A549 (cell line): ENCODE measurements around the gene AMPH. TPM values are rescaled to one million over a fixed set of nuclear protein-coding genes. Genes with fewer than 3 reads are reported as not detected.

Experiments
- ATAC-seq, 2 experiments: fragments of 200-7000 bp in 1 of 2; fragments of >200 bp in 1 of 2; cut with Nextera tagmentation in 1 of 2; cut with Tn5 transposase in 1 of 2; 3 replicates each; pipeline versions ENCODE4 v1.8.0 to v1.9.1; 2018 to 2020; ENCODE audit warnings: mild to moderate bottlenecking in 1 of 2, moderate library complexity in 1 of 2
- CTCF ChIA-PET: fragments of 300-600 bp; sonication (Branson Sonifier 250); formaldehyde crosslinking; extraction: SDS; loops from one replicate; lab custom pipeline; 2021; ENCODE audit warnings: antibody characterized with exemption, inconsistent platforms; lab: Yijun Ruan, JAX
- POLR2A ChIA-PET: fragments of 350-600 bp; formaldehyde crosslinking; extraction: SDS; loops from one replicate; lab custom pipeline; 2021; ENCODE audit warnings: antibody characterized with exemption, inconsistent platforms; lab: Yijun Ruan, JAX
- DNase-seq, 2 experiments: peaks; one replicate each; pipeline versions ENCODE4 v3.0.0 to v3.0.0-alpha.2; 2011 to 2016; ENCODE audit warnings: low read depth in 1 of 2, low spot score in 1 of 2
- FAIRE-seq: peaks from 2 replicates; lab custom pipeline; 2011; peaks lifted over from hg19 to GRCh38; lab: Jason Lieb, UNC
- H3K27ac ChIP-seq, 2 experiments: fragments of >200 bp; sonication (Bioruptor Twin); formaldehyde crosslinking; 3 replicates each; pipeline ENCODE4 v1.5.1; 2016 to 2017
- H3K4me1 ChIP-seq: fragments of >200 bp; sonication (Bioruptor Twin); formaldehyde crosslinking; 3 replicates; pipeline ENCODE4 v1.6.1; 2016
- H3K4me2 ChIP-seq: fragments of >200 bp; sonication (Bioruptor Twin); formaldehyde crosslinking; 3 replicates; pipeline ENCODE4 v1.6.1; 2016
- H3K4me3 ChIP-seq: fragments of >200 bp; sonication (Bioruptor Twin); formaldehyde crosslinking; 3 replicates; pipeline ENCODE4 v1.5.1; 2016
- H3K9me3 ChIP-seq: fragments of >200 bp; sonication (Bioruptor Twin); formaldehyde crosslinking; 3 replicates; pipeline ENCODE4 v1.6.1; 2016
- ATOH8 ChIP-seq: fragments of 250-450 bp; sonication (Bioruptor Pico); IDR thresholded peaks from 2 replicates; pipeline ENCODE4 v1.5.0; 2020; ENCODE audit warnings: low read depth, mild to moderate bottlenecking, moderate library complexity
- CTCF ChIP-seq: fragments of >200 bp; sonication (Bioruptor Twin); formaldehyde crosslinking; IDR thresholded peaks from 3 replicates; pipeline ENCODE4 v1.5.1; 2016
- E2F6 ChIP-seq: IDR thresholded peaks from 2 replicates; pipeline ENCODE4 v1.6.1; 2012; ENCODE audit warnings: low read depth, borderline replicate concordance
- EHF ChIP-seq: fragments of 250-450 bp; sonication (Bioruptor Pico); IDR thresholded peaks from 2 replicates; pipeline ENCODE4 v1.5.0; 2020; ENCODE audit warnings: mild to moderate bottlenecking
- FOSB ChIP-seq: fragments of 250-450 bp; sonication (Bioruptor Pico); IDR thresholded peaks from 2 replicates; pipeline ENCODE4 v1.5.0; 2020; ENCODE audit warnings: mild to moderate bottlenecking, moderate library complexity
- FOSL2 ChIP-seq, 2 experiments: fragments of 450-650 bp in 1 of 2; fragments of >200 bp in 1 of 2; sonication (Bioruptor Twin) in 1 of 2; formaldehyde crosslinking; IDR thresholded peaks; 2 replicates each; pipeline versions ENCODE4 v1.5.0 to v1.6.1; 2016 to 2020; ENCODE audit warnings: mild to moderate bottlenecking in 1 of 2, moderate library complexity in 1 of 2
- FOXS1 ChIP-seq: fragments of 250-450 bp; sonication (Bioruptor Pico); IDR thresholded peaks from 2 replicates; pipeline ENCODE4 v1.5.0; 2020; ENCODE audit warnings: mild to moderate bottlenecking, moderate library complexity
- HDAC2 ChIP-seq: fragments of 200-600 bp; sonication (generic); IDR thresholded peaks from 2 replicates; pipeline ENCODE4 v1.6.1; 2016
- HOXA7 ChIP-seq: fragments of 250-450 bp; sonication (Bioruptor Pico); IDR thresholded peaks from 2 replicates; pipeline ENCODE4 v1.5.0; 2020; ENCODE audit warnings: mild to moderate bottlenecking, moderate library complexity
- JUNB ChIP-seq: fragments of >200 bp; sonication (Bioruptor Twin); formaldehyde crosslinking; IDR thresholded peaks from 2 replicates; pipeline ENCODE4 v1.6.1; 2016
- KDM1A ChIP-seq: fragments of 200-600 bp; sonication (generic); IDR thresholded peaks from 2 replicates; pipeline ENCODE4 v1.6.1; 2016; ENCODE audit warnings: low read depth, mild to moderate bottlenecking
- MAFK ChIP-seq: fragments of 450-650 bp; IDR thresholded peaks from 2 replicates; pipeline ENCODE4 v1.6.1; 2014; ENCODE audit not compliant: partially characterized antibody
- MAZ ChIP-seq: fragments of 150-350 bp; IDR thresholded peaks from 2 replicates; pipeline ENCODE4 v1.6.1; 2014; ENCODE audit warnings: antibody characterized with exemption, low read depth, low read length, borderline replicate concordance
- NPAS2 ChIP-seq: fragments of 250-450 bp; sonication (Bioruptor Pico); IDR thresholded peaks from 2 replicates; pipeline ENCODE4 v1.8.0; 2022; ENCODE audit warnings: mild to moderate bottlenecking, moderate library complexity, borderline replicate concordance
- PBX3 ChIP-seq: IDR thresholded peaks from 2 replicates; pipeline ENCODE4 v1.6.1; 2012
- POLR2A ChIP-seq: IDR thresholded peaks from 2 replicates; pipeline ENCODE4 v1.6.1; 2012; ENCODE audit warnings: mild to moderate bottlenecking, low read length
- RAD21 ChIP-seq, 2 experiments: fragments of >200 bp in 1 of 2; sonication (Bioruptor Twin) in 1 of 2; formaldehyde crosslinking in 1 of 2; IDR thresholded peaks in 1 of 2; conservative IDR thresholded peaks in 1 of 2; 2 replicates in 1 of 2; 3 replicates in 1 of 2; pipeline ENCODE4 v1.6.1; 2012 to 2018; ENCODE audit warnings: inconsistent platforms in 1 of 2
- RARB ChIP-seq: fragments of 250-450 bp; sonication (Bioruptor Pico); IDR thresholded peaks from 2 replicates; pipeline ENCODE4 v1.8.0; 2021; ENCODE audit warnings: mild to moderate bottlenecking, moderate library complexity
- REST ChIP-seq: fragments of 200-600 bp; sonication (generic); IDR thresholded peaks from 2 replicates; pipeline ENCODE4 v1.6.1; 2016; ENCODE audit warnings: antibody characterized with exemption, mild to moderate bottlenecking, moderate library complexity
- TP53 ChIP-seq: fragments of 250-450 bp; sonication (Bioruptor Pico); IDR thresholded peaks from 2 replicates; pipeline ENCODE4 v1.5.0; 2021; ENCODE audit warnings: mild to moderate bottlenecking, moderate library complexity
- ZC3H11A ChIP-seq: fragments of 450-650 bp; IDR thresholded peaks from 2 replicates; pipeline ENCODE4 v1.6.1; 2014; ENCODE audit warnings: antibody characterized with exemption, mild to moderate bottlenecking
- WGBS: methylation state at CpG from one replicate; pipeline ENCODE4 v1.1.6; 2017; ENCODE audit errors: missing lambda C conversion rate; 5-methylcytosine and 5-hydroxymethylcytosine counted together
- polyA plus RNA-seq, 4 experiments: library from polyadenylated mRNA; depleted of rRNA in 3 of 4; stranded (reverse); fragments of >200 nt; fragmentation: RNase III in 1 of 4; extraction: RNeasy Plus Mini Kit Qiagen cat#74134 plus additional on column Dnase treatment in 1 of 4; gene quantifications; 2 replicates in 3 of 4; 3 replicates in 1 of 4; pipeline ENCODE4 v1.2.3, GENCODE V29; 2011 to 2017

AMPH gene
- polyA plus RNA-seq, 2 of the 4 experiments (the other 2 are of a cell fraction): 0.26 TPM; not detected in 1

GRCh38 chr7:38394660-38395059 is 236.5 kb downstream of the AMPH start:
- no peaks in the 10 kb centered on the region; the same call in 2 of the 3 replicates for H3K9me3 ChIP-seq
- H3K4me2 ChIP-seq: no peak overlapping the region
- 32% methylated on average over 4 of the region's 4 CpGs for WGBS
- ChIA-PET CTCF (interaction anchor here (1.2 to 1.4 kb wide), 3 partner anchors 9 to 25 kb away, joined by 3 to 5 read pairs (median 4); no protein-coding TSS in a partner anchor), POLR2A (no interaction called here)
- no peak for TF ChIP-seq HOXA7 (CRISPR knock-in tag)
- no peak for TF ChIP-seq FOSB
- TF ChIP-seq ZC3H11A: no peak
- TF ChIP-seq E2F6: no peak
- no peak for TF ChIP-seq ATOH8 (CRISPR knock-in tag)
- TF ChIP-seq POLR2A: no peak
- no peak for TF ChIP-seq MAFK
- no peak for TF ChIP-seq FOSL2 (IDR thresholded peaks at IDR 0.05)
- TF ChIP-seq FOSL2 (CRISPR knock-in tag; IDR thresholded peaks at IDR 0.05): no peak
- H3K4me3 ChIP-seq: no peak overlapping the region
- ATAC-seq: no peak
- FAIRE-seq: no peak
- no peaks in the 10 kb centered on the region for H3K4me1 ChIP-seq
- H3K27ac ChIP-seq: no peak overlapping the region
- no peak for DNase-seq

- no peak for FAIRE-seq
- Histone ChIP-seq H3K27ac (no peak overlapping the region), H3K9me3 (no peaks in the 10 kb centered on the region; the same call in 2 of the 3 replicates), H3K4me1 (no peaks in the 10 kb centered on the region), H3K4me3 (no peak overlapping the region), H3K4me2 (no peak overlapping the region)
- ChIA-PET CTCF (interaction anchor here (0.7 to 1.4 kb wide), 3 partner anchors 9 to 25 kb away, joined by 3 to 5 read pairs (median 4); no protein-coding TSS in a partner anchor), POLR2A (no interaction called here)
- DNase-seq: no peak
- no peak for TF ChIP-seq RARB (CRISPR knock-in tag)
- TF ChIP-seq HOXA7 (CRISPR knock-in tag): no peak
- no peak for TF ChIP-seq EHF
- no peak for TF ChIP-seq MAZ
- TF ChIP-seq HDAC2: no peak
- TF ChIP-seq RAD21 (conservative IDR thresholded peaks at IDR 0.05 in 1 of 2, IDR thresholded peaks at IDR 0.05 in 1 of 2): no peak
- TF ChIP-seq TP53 (CRISPR knock-in tag): no peak
- no peak for TF ChIP-seq CTCF
- 44% methylated on average over 5 of the region's 5 CpGs for WGBS
- no peak for ATAC-seq
Observed at GRCh38 chr7:38393874-38394273, 237.3 kb downstream of the AMPH start.

- Histone ChIP-seq H3K4me2 (no peak overlapping the region), H3K27ac (no peak overlapping the region), H3K4me3 (no peak overlapping the region), H3K9me3 (peaks cover 10% of the 10 kb centered on the region; the same call in 2 of the 3 replicates), H3K4me1 (no peaks in the 10 kb centered on the region)
- POLR2A ChIA-PET: no interaction called here
- FAIRE-seq (no peak), DNase-seq (no peak), ATAC-seq (no peak)
- WGBS: 55% methylated on average over 12 of the region's 13 CpGs
- CTCF ChIA-PET: interaction anchor here (1.1 kb wide), 1 partner anchor 12 kb away, joined by 4 read pairs; no protein-coding TSS in a partner anchor
- TF ChIP-seq KDM1A: no peak
Observed at GRCh38 chr7:38391751-38392150, 239.4 kb downstream of the AMPH start.

- no peak for ATAC-seq
- no peak overlapping the region for H3K4me3 ChIP-seq
- H3K9me3 ChIP-seq: peaks cover 11% of the 10 kb centered on the region; the same call in 2 of the 3 replicates
- H3K4me1 ChIP-seq: no peaks in the 10 kb centered on the region
- no peak for FAIRE-seq
- DNase-seq: no peak
- CTCF ChIA-PET: interaction anchor here (1.2 to 2.7 kb wide), 5 partner anchors 11 to 50 kb away, joined by 3 to 18 read pairs (median 5); no protein-coding TSS in a partner anchor
- no peak overlapping the region for H3K4me2 ChIP-seq
- no peak overlapping the region for H3K27ac ChIP-seq
- POLR2A ChIA-PET: no interaction called here
- TF ChIP-seq NPAS2 (CRISPR knock-in tag) (no peak), FOXS1 (CRISPR knock-in tag) (no peak), REST (no peak), KDM1A (no peak), JUNB (no peak), PBX3 (no peak), EHF (no peak)
Observed at GRCh38 chr7:38385682-38386081, 245.5 kb downstream of the AMPH start.
